Omental fat pad (tissue), 4 donors: ENCODE measurements around the gene GNB3. TPM values are rescaled to one million over a fixed set of nuclear protein-coding genes. Genes with fewer than 3 reads are reported as not detected.

ENCODE experiments used
- ATAC-seq: fragments of 150-250 bp; one replicate; pipeline ENCODE4 v1.9.1; 2016; ENCODE audit warnings: mild to moderate bottlenecking, moderate library complexity; ENCODE audit not compliant: low FRiP score
- DNase-seq: peaks from one replicate; pipeline ENCODE4 v3.0.0-alpha.2; 2019; ENCODE audit warnings: low spot score
- total RNA-seq, 4 donors: library from RNA; depleted of rRNA; stranded (reverse); fragments of >200 nt; gene quantifications; one replicate each; pipeline ENCODE4 v1.1.0, GENCODE V29; 2016
- TF ChIP-seq, protein P1 (sequence below), 3 donors: fragments of 450-650 bp; IDR thresholded peaks; one replicate each; pipeline ENCODE4 v1.5.1; 2016 to 2017; ENCODE audit warnings: antibody characterized with exemption in 3 of 3, mild to moderate bottlenecking in 3 of 3, moderate library complexity in 2 of 3

GNB3 gene
- total RNA-seq, 4 donors from 2014 or later: 0.25 to 2.0 (median 0.48) TPM; not detected in 1

DNA sequence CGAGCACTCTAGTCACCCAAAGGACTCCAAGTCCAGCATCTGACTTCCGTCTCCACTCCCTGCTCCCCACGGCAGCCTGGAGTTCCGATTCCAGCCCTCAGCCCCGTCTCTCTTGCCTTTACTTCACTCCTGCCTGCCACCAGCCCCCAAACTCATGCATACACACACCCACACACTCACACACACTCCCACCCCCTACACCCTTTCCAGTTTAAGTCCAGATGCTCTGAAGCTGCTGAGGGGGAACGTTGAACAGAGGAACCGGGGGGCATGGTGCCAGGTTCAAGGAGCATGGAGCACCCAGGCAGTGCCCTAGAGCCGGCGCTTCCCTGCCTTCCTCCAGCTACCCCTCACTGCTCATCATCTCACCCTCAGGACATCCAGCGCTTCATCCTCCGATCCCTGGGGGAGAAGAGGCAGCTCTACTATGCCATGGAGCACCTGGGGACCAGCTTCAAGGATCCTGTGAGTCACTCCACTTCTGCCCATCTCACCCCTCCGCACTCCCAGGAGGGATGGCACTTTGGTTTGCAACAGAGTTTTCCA lies 9.2 kb upstream of the GNB3 start:
- TF ChIP-seq, protein P1, sequence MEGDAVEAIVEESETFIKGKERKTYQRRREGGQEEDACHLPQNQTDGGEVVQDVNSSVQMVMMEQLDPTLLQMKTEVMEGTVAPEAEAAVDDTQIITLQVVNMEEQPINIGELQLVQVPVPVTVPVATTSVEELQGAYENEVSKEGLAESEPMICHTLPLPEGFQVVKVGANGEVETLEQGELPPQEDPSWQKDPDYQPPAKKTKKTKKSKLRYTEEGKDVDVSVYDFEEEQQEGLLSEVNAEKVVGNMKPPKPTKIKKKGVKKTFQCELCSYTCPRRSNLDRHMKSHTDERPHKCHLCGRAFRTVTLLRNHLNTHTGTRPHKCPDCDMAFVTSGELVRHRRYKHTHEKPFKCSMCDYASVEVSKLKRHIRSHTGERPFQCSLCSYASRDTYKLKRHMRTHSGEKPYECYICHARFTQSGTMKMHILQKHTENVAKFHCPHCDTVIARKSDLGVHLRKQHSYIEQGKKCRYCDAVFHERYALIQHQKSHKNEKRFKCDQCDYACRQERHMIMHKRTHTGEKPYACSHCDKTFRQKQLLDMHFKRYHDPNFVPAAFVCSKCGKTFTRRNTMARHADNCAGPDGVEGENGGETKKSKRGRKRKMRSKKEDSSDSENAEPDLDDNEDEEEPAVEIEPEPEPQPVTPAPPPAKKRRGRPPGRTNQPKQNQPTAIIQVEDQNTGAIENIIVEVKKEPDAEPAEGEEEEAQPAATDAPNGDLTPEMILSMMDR (IDR thresholded peaks at IDR 0.05): no peak
- DNase-seq: no peak
- no peak for ATAC-seq

DNA sequence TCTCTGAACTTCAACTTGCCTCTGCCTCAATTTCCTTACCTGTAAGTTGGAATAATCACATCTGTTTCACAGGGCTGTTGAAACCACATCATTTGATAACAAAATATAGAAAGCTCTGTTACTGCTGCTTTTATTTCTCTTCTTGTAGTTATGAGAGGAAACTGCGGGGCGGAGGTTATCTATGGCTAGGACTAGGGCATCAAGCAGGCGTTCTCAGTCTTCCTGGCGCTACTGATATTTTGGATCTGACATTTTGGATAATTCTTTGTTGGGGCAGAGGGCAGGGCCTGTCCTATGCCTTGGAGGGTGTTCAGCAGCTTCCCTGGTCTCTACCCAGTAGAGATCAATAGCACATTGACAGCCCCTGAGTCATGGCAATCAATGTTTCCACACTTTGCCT lies 8.6 kb upstream of the GNB3 start:
- ATAC-seq: no peak
- TF ChIP-seq, protein P1 (IDR thresholded peaks at IDR 0.05): no peak
- DNase-seq: no peak

DNA sequence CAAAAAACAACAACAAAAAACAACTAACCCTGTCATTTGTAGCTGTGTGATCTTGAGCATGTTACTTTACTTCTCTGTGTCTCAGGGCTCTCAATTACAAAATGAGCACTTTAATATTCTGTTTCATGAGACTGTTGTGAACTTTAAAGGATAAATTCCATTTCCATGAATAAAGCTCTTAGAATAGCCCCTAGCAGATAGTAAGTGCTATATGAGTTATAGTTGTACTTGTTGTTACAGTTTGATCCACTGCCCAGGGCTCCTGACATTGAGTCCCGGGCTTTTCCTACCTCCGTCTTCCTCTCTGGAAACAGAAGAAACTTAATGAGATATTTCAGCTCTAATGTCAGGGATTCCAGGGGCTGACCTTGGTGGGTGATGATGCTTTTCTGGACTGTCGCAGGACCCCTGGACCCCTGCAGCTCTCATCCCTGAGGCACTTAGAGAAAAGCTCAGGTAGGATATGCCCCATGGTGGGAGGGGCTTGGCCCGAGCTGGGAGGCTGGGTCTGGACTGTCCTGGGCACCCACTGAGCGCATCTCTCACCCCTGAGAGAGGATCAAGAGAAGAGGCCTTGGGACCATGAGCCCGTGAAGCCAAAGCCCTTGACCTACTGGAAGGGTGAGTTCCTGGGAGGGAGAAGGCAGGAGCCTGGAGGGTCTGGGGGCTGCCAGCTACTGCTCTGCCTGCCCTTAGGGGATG lies 7.4 kb upstream of the GNB3 start:
- TF ChIP-seq, protein P1 (IDR thresholded peaks at IDR 0.05): no peak
- DNase-seq (no peak), ATAC-seq (no peak)

DNA sequence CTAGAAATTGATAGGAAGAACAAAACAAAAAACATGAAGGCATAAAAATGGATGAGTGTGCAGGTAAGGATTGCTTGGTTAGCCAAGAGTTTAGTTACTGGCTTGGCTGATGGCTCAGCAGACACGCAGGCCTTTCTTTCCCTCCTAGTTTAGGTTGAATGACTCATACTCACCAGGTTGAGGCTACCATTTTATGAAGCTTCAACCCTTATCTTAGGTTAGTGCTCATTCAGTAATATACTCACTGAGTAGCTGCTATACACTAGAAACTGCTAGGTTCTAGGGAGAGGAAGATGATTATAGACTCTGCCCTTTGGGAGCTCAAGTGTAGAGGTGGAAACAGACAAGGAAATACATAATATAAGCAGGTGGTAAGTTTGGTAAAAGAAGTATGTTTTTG lies 6.5 kb upstream of the GNB3 start:
- TF ChIP-seq, protein P1 (IDR thresholded peaks at IDR 0.05): no peak
- no peak for ATAC-seq
- DNase-seq: no peak

DNA sequence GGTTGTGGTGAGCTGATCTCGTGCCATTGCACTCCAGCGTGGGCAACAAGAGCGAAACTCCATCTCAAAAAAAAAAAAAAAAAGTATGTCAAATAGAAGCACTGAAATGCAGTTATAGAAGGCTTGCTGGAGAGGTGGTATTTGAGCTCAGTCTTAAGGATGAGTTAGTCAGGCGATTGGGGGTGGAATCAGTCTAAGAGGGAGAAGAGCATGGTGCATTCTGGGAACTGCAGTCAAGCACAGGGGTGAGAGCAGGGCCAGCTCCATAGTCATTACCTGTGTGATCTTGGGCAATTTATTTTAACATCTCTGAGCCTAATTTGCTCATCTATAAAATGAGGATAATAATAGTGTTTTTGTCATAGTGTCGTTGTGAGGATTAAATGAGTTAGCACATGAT lies 5.9 kb upstream of the GNB3 start:
- no peak for DNase-seq
- TF ChIP-seq, protein P1 (IDR thresholded peaks at IDR 0.05): no peak
- ATAC-seq: no peak

DNA sequence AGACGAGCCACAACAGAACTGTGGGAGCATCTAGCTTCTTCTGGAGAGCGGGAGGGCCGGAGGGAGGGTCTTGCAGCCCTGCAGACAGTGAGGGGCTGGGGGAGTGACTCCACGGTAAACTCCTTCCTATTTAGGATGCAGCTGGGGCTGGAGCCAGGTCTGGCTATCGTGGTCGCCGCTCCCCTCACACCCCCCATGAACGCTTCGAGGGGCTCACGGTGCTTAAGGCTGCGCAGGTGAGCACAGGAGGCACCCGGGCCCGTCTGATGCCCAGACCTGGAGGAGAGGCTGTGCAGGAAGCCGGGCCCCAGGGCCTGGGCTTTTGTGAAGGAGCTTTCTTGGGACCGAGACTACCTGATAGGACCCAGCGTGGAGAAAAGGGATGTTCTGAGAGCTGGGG lies 3.9 kb upstream of the GNB3 start:
- ATAC-seq (no peak), DNase-seq (no peak)
- TF ChIP-seq, protein P1 (IDR thresholded peaks at IDR 0.05): no peak
